ENCODE data around the gene L2HGDH.

Gene L2HGDH

GRCh38 chr14:50339178-50339804, 27.3 kb upstream of the L2HGDH start:
- H3K27ac ChIP-seq (replicated peaks) = no peak overlapping the region
- DNase-seq (ENCODE audit: low read depth in 1 of 2, low spot score in 1 of 2) = no peak
- H3K27me3 ChIP-seq (ENCODE audit: insufficient read depth, poor library complexity, severe bottlenecking) = no peaks in the 10 kb centered on the region
- TF ChIP-seq SPI1 (IDR thresholded peaks at IDR 0.05; ENCODE audit: borderline replicate concordance, low read depth) = no peak
- TF ChIP-seq REST (IDR thresholded peaks at IDR 0.05; ENCODE audit: insufficient replicate concordance, low read depth) = no peak
- no peak overlapping the region for H3K4me3 ChIP-seq (replicated peaks; ENCODE audit: insufficient read depth, low read length)

- no peak for TF ChIP-seq POLR2AphosphoS5 (IDR thresholded peaks at IDR 0.05; ENCODE audit: low read depth)
- TF ChIP-seq GABPA (IDR thresholded peaks at IDR 0.05; ENCODE audit: low read depth) = no peak
- Histone ChIP-seq H3K27me3 (ENCODE audit: insufficient read depth, poor library complexity, severe bottlenecking) (no peaks in the 10 kb centered on the region), H3K27ac (replicated peaks) (no peak overlapping the region), H3K4me3 (replicated peaks; ENCODE audit: insufficient read depth, low read length) (no peak overlapping the region)
- no peak for DNase-seq (ENCODE audit: low read depth in 1 of 2, low spot score in 1 of 2)
These were observed 26.6 kb upstream of the L2HGDH start for GRCh38 chr14:50338587-50338986.

- TF ChIP-seq POLR2AphosphoS5 (IDR thresholded peaks at IDR 0.05; ENCODE audit: low read depth) (no peak), SPI1 (IDR thresholded peaks at IDR 0.05; ENCODE audit: borderline replicate concordance, low read depth) (no peak), CTCF (IDR thresholded peaks at IDR 0.05; ENCODE audit: insufficient read depth, low read length) (no peak), REST (IDR thresholded peaks at IDR 0.05; ENCODE audit: insufficient replicate concordance, low read depth) (no peak), GABPA (IDR thresholded peaks at IDR 0.05; ENCODE audit: low read depth) (no peak)
- H3K27ac ChIP-seq (replicated peaks) = no peak overlapping the region
- H3K27me3 ChIP-seq (ENCODE audit: insufficient read depth, poor library complexity, severe bottlenecking) = no peaks in the 10 kb centered on the region
- no peak overlapping the region for H3K4me3 ChIP-seq (replicated peaks; ENCODE audit: insufficient read depth, low read length)
- no peak for DNase-seq (ENCODE audit: low read depth in 1 of 2, low spot score in 1 of 2)
These were observed 24.2 kb upstream of the L2HGDH start for GRCh38 chr14:50335989-50336824.

GRCh38 chr14:50335389-50335788, 23.4 kb upstream of the L2HGDH start:
- no peaks in the 10 kb centered on the region for H3K27me3 ChIP-seq (ENCODE audit: insufficient read depth, poor library complexity, severe bottlenecking)
- no peak overlapping the region for H3K4me3 ChIP-seq (replicated peaks; ENCODE audit: insufficient read depth, low read length)
- no peak for DNase-seq (ENCODE audit: low read depth in 1 of 2, low spot score in 1 of 2)
- TF ChIP-seq CTCF (IDR thresholded peaks at IDR 0.05; ENCODE audit: insufficient read depth, low read length) = no peak
- no peak for TF ChIP-seq GABPA (IDR thresholded peaks at IDR 0.05; ENCODE audit: low read depth)
- no peak for TF ChIP-seq SPI1 (IDR thresholded peaks at IDR 0.05; ENCODE audit: borderline replicate concordance, low read depth)
- no peak for TF ChIP-seq REST (IDR thresholded peaks at IDR 0.05; ENCODE audit: insufficient replicate concordance, low read depth)
- no peak for TF ChIP-seq POLR2AphosphoS5 (IDR thresholded peaks at IDR 0.05; ENCODE audit: low read depth)
- no peak overlapping the region for H3K27ac ChIP-seq (replicated peaks)
